ENCODE results near the gene TNFRSF4.

TNFRSF4 gene

GRCh38 chr1:1222575-1223225 lies 8.7 kb upstream of the TNFRSF4 start:
- no peak for TF ChIP-seq CTCF (IDR thresholded peaks at IDR 0.05; ENCODE audit: low read depth, low read length, missing control alignments)

DNA sequence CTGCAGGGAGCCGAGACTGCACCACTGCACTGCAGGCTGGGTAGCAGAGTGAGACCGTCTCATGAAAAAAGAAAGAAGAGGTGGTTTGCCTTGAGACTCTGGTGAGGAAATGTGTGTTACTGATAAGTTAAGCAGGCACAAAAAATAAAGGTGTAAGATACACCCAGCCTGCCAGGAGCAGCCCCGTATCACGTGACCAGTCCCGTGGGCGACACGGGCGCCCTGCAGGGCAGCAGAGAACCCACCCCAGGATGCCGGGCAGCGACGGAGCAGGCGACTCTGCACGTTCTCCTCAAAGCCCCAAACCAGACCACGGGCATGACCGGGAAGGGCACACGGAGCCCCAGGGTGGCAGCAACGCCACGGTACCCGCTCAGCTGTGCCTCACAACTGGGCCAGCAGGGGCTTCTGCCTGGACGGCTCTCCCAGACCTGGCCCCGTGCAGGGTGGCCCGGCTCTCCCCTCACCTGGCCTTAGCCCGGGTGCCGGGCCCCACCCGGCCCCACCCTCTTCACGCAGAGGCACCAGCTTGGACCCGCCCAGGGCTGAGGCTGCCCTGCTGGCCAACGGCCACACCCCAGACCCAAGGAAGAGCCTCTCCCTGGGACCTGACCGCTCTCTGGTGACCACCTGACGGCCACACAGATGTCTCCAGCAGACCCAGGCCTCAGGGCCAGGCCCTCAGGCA lies 8.1 kb upstream of the TNFRSF4 start:
- H3K4me3 ChIP-seq (replicated peaks; ENCODE audit: low read depth, low read length) = no peak overlapping the region
- no peak for TF ChIP-seq CTCF (IDR thresholded peaks at IDR 0.05; ENCODE audit: low read depth, low read length, missing control alignments)
- DNase-seq (ENCODE audit: extremely low read depth, low read depth) = no peak

More at GRCh38 chr1:1222575-1223225, 8.7 kb upstream of the TNFRSF4 start:
- no peak for DNase-seq (ENCODE audit: extremely low read depth, low read depth)
- no peak overlapping the region for H3K4me3 ChIP-seq (replicated peaks; ENCODE audit: low read depth, low read length)

GRCh38 chr1:1220197-1220596 lies 6.2 kb upstream of the TNFRSF4 start:
- H3K4me3 ChIP-seq (replicated peaks; ENCODE audit: low read depth, low read length) = no peak overlapping the region

GRCh38 chr1:1219341-1219740 lies 5.4 kb upstream of the TNFRSF4 start:
- TF ChIP-seq CTCF (IDR thresholded peaks at IDR 0.05; ENCODE audit: low read depth, low read length, missing control alignments) = no peak
- no peak overlapping the region for H3K4me3 ChIP-seq (replicated peaks; ENCODE audit: low read depth, low read length)
- DNase-seq (ENCODE audit: extremely low read depth, low read depth) = no peak

More at GRCh38 chr1:1220197-1220596, 6.2 kb upstream of the TNFRSF4 start:
- TF ChIP-seq CTCF (IDR thresholded peaks at IDR 0.05; ENCODE audit: low read depth, low read length, missing control alignments) = no peak
- no peak for DNase-seq (ENCODE audit: extremely low read depth, low read depth)

- DNase-seq (ENCODE audit: extremely low read depth, low read depth) = no peak
- no peak for TF ChIP-seq CTCF (IDR thresholded peaks at IDR 0.05; ENCODE audit: low read depth, low read length, missing control alignments)
- no peak overlapping the region for H3K4me3 ChIP-seq (replicated peaks; ENCODE audit: low read depth, low read length)
Measured at GRCh38 chr1:1218524-1219200, 4.7 kb upstream of the TNFRSF4 start.

- no peak for TF ChIP-seq CTCF (IDR thresholded peaks at IDR 0.05; ENCODE audit: low read depth, low read length, missing control alignments)
- DNase-seq (ENCODE audit: extremely low read depth, low read depth) = peak; percentile 20
- no peak overlapping the region for H3K4me3 ChIP-seq (replicated peaks; ENCODE audit: low read depth, low read length)
Measured at GRCh38 chr1:1217621-1218523, 3.9 kb upstream of the TNFRSF4 start.

All from HFF-Myc (cell line).